GM19452 (cell line): Measurements from ENCODE around the gene CUBN.

Source experiments
- ATAC-seq: cut with Tn5 transposase; IDR thresholded peaks from one replicate; pipeline ENCODE4 v1.9.1; 2021; ENCODE audit not compliant: unreplicated experiment

Gene CUBN

DNA sequence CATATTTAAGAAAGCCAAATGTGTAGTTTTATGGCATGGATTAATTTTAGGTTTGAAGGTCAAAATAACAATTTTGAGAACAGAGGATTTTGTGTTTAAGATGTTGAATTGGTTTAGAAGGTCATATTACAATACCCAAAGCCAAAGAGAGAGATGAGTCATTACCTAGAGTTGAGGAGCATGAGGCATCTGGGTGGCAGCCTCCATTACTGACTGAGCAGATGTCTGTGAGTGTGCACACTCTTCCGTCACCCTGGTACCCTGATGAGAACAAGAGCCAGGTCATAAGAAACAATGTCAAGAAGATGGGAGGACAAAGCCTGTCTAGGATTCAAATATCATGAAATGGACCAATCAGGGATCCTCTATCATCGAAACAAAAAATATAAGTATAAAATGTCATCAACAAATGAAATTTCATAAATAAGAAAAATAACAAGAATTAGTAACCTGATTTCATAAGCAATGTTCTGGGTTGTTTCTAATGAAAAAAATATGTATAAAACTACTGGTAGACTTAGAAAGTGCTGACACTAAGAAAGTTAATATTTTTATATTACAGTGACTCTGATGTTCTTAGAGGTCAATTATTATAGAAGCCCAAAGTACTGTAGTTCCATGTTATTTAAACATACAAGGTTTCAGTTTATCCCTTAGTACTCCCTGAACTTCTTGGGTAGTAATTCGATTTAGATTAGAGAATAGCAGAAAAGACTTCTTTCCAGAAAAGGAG is 20.0 kb downstream of the CUBN start:
- ATAC-seq = no peak

DNA sequence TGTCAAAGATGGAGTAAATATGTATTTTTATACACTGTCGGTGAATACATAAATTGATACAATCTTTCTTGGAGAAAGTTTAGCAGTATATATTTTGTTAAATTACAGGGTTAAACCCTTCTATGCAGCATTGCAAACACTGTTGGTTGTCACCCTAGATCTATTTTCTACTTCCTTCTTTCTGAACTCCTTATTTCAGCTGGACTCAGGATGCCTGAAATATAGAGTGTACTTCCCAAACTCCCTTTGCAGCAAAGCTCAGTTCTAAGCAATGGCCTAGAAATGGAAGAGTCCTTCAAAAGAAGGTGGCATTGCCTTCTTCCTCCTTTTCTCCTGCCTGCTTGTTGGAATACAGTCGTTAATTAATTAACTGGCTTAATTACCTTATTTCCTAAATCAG is 20.6 kb downstream of the CUBN start:
- ATAC-seq = no peak

DNA sequence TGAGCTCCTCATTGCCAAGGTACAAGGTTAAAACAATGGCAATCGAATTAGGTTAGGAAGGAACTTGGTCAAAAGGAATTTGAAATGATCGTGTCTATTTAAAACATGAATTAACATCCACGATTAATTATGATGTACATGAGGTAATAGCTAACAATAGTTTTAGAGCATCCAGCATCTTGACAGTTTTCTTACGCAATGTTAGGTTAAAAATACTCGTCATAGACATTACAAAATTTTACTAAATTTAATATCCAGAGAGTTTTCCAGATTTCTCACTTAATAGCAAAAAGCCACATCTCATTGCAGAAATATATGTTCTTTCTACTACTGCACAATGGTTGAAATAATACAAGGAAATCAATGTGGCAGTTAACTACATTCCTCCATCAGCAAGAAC is 22.6 kb downstream of the CUBN start:
- no peak for ATAC-seq

- no peak for ATAC-seq
Measured at GRCh38 chr10:17101910-17102266, 27.7 kb downstream of the CUBN start.

GRCh38 chr10:17101257-17101909 is 28.2 kb downstream of the CUBN start:
- no peak for ATAC-seq

DNA sequence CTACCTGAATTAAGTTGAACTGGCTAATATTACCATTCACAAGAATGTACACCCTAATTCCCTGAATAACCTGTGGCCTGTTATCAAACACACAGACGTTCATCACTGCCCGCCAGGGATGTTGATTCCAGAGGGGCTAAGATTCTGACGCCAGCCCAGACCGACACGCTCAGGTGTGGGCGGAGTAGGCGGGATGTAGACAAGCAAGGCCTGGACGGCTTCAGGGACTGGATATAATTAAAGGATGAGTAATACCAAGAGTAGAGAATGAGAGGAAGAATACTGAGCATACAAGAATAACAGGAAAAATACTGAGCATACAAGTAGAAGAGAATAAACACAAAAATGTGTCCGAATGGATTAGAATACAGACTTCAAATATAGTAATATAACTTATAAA is 29.0 kb downstream of the CUBN start:
- ATAC-seq = no peak

DNA sequence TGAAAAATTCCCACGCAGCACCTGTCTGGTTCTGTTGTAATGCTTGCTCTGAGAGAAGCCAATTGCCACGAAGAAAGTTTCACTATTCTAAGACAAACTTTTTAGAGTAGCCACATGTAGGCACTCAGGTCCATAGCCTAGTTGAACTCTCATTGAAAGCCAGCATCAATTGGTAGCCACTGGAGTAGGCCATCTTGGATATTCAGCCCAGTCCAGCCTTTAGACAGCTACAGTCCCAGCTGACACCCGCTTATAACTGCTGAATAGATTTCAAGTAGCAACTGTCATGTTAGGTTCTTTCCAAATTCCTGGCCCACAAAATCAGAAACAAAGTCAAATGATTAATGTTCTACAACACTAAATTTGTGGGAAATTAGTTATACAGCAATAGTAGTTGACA is 31.6 kb downstream of the CUBN start:
- no peak for ATAC-seq

DNA sequence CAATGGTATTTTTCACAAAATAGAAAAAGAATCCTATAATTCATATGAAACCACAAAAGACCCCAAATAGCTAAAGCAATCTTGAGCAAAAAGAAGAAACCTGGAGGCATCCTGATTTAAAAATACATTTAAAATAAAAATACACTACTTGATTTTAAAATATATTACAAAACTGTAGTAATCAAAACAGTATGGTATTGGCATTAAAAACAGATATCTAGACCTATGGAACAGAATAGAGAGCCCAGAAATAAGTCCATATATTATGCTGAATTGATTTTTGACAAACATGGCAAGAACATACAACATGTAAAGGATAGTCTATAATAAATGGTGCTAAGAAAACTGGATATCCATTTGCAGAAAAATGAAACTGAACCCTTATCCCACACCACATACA is 34.8 kb downstream of the CUBN start:
- no peak for ATAC-seq

- no peak for ATAC-seq
Measured at GRCh38 chr10:17092986-17093803, 36.4 kb downstream of the CUBN start.

DNA sequence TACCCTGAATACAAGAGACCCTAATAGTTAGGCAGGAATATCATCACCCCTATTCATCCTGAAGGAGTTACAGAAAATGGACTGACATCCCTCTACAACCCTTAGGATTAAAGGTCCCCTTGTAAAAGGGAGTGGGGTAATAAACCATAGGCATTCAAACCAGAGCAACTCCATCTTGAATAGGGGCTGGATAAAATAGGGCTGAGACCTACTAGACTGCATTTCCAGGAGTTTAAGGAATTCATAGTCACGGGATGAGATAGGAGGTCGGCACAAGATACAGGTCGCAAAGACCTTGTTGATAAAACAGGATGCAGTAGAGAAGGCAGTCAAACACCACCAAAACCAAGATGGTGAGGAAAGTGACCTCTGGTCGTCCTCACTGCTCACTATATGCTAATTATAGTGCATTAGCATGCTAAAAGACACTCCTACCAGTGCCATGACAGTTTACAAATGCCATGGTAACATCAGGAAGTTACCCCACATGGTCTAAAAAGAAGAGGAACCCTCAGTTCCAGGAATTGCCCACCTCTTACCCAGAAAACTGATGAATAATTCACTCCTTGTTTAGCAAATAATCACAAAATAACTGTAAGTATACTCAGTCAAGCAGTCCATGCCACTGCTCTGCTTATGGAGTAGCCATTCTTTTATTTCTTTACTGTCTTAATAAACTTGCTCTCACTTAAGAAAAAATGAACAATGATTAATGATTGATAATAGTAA is 37.2 kb downstream of the CUBN start:
- no peak for ATAC-seq

DNA sequence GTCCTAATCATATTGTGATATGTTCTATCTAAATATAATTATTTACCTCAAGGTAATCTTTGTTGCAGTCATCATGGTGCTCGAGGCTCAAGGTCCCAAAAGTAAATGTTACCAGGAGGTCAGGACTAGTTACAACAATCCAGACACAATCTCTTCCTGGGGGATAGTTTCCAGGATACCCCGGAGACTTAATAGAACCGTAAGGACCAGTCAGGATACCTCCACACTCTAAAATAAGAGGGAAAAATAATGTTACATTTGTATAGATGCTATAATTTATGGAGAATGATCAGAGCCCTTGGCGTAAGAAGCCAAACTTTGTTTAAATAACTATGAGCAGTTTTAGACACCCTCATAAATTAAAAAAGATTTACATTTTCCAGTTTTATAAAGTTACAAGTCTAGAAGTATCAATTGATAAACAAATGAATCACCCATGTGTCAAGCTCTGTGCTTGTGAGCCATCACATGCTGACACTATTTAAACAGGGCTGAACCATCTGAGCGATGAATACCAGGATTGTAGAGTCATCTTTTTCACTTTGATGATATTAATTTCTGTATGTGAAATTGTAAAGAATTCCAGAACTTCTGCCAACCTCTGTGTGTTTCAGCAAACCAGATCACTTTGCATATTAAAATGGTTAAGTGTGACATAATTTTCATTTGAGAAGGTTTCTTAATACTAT is 41.3 kb downstream of the CUBN start:
- ATAC-seq = no peak

GRCh38 chr10:17086865-17087367 is 42.7 kb downstream of the CUBN start:
- ATAC-seq = no peak

GRCh38 chr10:17085011-17085725 is 44.4 kb downstream of the CUBN start:
- no peak for ATAC-seq

DNA sequence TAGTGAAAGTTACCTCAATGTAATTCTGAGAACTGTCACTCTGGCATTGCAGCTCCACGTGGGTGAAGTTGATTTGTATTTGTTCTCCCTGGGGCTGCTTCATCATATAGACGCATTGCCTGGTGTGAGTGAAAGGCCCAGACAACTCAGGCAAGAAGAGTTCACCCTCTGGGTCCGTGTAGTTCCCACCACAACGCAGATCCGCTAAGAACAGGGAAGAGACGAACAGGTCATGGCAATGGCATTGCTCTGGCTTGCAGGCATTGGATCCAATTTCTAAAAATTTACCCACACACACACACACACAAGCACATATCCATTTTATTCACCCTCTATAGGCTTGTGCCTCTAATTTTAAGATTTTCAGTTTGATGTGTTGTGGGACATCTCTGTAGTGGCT is 45.4 kb downstream of the CUBN start:
- no peak for ATAC-seq

DNA sequence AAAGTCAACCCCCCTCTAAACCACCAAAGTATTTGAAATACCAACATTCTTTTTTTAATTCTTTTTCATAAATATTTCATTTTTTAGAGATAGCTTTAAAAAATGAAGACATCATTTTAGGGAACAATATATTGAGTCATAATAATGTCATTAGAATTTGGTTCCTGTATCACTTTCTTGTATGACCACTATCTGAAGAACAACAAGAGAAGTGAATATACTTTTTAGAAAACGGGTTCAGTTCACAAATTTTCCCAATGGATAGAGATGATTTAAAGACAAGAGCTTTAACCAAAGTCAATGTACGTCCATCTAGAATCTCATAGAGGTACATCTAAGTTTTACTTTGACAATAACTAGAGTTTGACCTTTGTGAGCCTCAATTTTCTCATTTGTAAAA is 48.2 kb downstream of the CUBN start:
- no peak for ATAC-seq

DNA sequence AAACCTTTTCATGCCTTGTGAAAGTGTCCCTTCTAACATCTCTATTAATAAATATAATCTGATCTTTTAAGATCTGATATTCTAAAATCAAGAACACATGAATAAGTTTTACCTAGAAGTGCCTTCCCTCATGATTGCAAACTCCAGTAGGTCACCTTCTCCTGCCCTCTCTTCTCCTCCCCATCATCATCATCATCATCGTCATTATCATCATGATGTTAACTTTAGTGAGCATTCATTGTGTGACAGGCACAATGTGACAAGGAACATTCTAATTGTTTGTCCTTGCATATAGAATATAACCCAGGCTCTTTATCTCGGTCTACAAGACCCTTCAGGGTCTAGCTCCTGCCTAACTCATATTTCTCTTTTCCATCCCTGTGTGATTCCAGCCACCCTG is 51.7 kb downstream of the CUBN start:
- no peak for ATAC-seq

DNA sequence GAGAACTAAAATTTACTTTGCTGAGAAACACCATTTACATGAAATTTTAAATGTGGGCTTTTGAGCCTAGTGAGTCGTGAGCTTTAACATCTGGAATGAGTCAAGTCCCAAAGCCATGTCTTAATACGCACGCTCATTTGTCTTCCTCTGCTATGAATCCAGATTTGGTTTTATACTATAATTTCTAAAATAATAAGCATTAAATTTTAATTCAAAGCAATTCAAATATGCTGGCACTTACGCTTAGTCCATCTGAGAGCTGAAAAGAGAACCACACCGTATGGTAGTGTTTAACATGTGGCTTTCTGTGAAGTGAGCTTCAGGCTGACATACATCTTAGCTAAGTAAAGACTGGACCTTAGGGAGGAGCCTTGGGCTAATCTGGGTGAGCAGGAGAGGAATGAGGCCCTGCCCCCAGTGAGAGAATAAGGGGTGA is 52.2 kb downstream of the CUBN start:
- no peak for ATAC-seq

- ATAC-seq = no peak
Measured at GRCh38 chr10:17076626-17077345, 52.8 kb downstream of the CUBN start.
